Measurements from ENCODE around the gene SARS2. TPM values are rescaled to one million over a fixed set of nuclear protein-coding genes. Genes with fewer than 3 reads are reported as not detected.

Gene SARS2
- total RNA-seq, 2 donors from 2014 or later = 53.2 to 60.2 TPM

DNA sequence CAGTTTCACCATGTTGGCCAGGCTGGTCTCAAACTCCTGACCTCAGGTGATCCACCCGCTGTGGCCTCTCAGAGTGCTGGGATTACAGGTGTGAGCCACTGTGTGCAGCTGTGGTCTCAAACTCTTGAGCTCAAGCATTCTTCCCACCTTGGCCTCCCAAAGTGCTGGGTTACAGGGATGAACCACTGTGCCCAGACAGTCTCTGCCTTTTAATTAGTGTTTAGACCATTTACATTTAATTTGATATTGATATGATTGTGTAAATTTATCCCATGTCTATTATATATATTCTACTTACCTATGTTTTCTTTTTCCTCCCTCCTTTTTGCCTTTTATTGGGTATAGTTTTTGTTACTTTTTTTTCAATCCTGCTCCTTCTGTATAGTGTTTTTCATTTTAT is 28.9 kb downstream of the SARS2 start:
- Mint-ChIP-seq H3K36me3 (ENCODE audit: low read depth) (peaks cover 25% of the 10 kb centered on the region), H3K27me3 (ENCODE audit: insufficient read depth) (peaks cover 18% of the 10 kb centered on the region), H3K4me1 (peaks cover 18% of the 10 kb centered on the region), H3K9me3 (peaks cover 9% of the 10 kb centered on the region), H3K4me3 (no peak overlapping the region), H3K27ac (no peak overlapping the region)
- Histone ChIP-seq H3K36me3 (ENCODE audit: control insufficient read depth, insufficient read depth, low read length) (peaks cover 1% of the 10 kb centered on the region), H3K4me1 (ENCODE audit: control insufficient read depth, insufficient read depth, low read length) (no peaks in the 10 kb centered on the region), H3K27ac (ENCODE audit: low read depth, low read length) (no peak overlapping the region), H3K9me3 (ENCODE audit: control insufficient read depth, low read length) (peaks cover 7% of the 10 kb centered on the region), H3K27me3 (ENCODE audit: control insufficient read depth, insufficient read depth, low read length, poor library complexity, severe bottlenecking) (no peaks in the 10 kb centered on the region), H3K9ac (ENCODE audit: extremely low read depth, low read length, poor library complexity, severe bottlenecking) (no peak overlapping the region), H3K4me3 (ENCODE audit: low read length) (peak overlapping the region; percentile 85)
- no peak for DNase-seq
- WGBS, 2 experiments (ENCODE audit: insufficient coverage in 1 of 2, insufficient read length in 1 of 2) = 89% methylated on average over 1 of the region's 1 CpG; no CpG with 5 or more reads in 1 of the 2 experiments
- TF ChIP-seq, protein P1, sequence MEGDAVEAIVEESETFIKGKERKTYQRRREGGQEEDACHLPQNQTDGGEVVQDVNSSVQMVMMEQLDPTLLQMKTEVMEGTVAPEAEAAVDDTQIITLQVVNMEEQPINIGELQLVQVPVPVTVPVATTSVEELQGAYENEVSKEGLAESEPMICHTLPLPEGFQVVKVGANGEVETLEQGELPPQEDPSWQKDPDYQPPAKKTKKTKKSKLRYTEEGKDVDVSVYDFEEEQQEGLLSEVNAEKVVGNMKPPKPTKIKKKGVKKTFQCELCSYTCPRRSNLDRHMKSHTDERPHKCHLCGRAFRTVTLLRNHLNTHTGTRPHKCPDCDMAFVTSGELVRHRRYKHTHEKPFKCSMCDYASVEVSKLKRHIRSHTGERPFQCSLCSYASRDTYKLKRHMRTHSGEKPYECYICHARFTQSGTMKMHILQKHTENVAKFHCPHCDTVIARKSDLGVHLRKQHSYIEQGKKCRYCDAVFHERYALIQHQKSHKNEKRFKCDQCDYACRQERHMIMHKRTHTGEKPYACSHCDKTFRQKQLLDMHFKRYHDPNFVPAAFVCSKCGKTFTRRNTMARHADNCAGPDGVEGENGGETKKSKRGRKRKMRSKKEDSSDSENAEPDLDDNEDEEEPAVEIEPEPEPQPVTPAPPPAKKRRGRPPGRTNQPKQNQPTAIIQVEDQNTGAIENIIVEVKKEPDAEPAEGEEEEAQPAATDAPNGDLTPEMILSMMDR (conservative IDR thresholded peaks at IDR 0.05) = no peak

DNA sequence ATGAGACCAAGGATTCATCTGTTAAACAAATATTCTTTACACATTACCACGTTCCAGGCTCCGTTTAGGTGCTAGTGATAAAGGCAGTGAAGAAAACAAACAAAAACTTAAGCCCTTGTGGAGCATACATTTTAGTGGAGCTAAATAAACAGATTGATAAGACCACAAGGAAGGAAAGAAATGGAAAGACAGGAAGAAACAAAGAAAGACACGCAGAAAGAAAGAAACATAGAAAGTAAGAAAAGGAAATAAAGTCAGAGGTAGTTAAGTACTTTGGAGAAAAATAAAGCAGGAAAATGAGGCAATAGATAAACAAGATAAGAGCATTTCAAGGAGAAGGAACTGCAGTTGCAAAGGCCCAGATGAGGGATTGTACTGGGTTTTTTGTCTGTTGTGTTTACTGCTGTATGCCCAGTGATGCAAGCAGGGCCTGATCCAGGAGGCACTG is 29.8 kb downstream of the SARS2 start:
- 52 to 86% methylated on average over 1 to 3 of the region's 3 CpGs for WGBS, 2 experiments (ENCODE audit: insufficient coverage in 1 of 2, insufficient read length in 1 of 2)
- Histone ChIP-seq H3K36me3 (ENCODE audit: control insufficient read depth, insufficient read depth, low read length) (no peaks in the 10 kb centered on the region), H3K4me3 (ENCODE audit: low read length) (peak overlapping the region; percentile 85), H3K9ac (ENCODE audit: extremely low read depth, low read length, poor library complexity, severe bottlenecking) (peak overlapping the region; percentile 87), H3K27ac (ENCODE audit: low read depth, low read length) (no peak overlapping the region), H3K4me1 (ENCODE audit: control insufficient read depth, insufficient read depth, low read length) (no peaks in the 10 kb centered on the region), H3K9me3 (ENCODE audit: control insufficient read depth, low read length) (peaks cover 7% of the 10 kb centered on the region), H3K27me3 (ENCODE audit: control insufficient read depth, insufficient read depth, low read length, poor library complexity, severe bottlenecking) (no peaks in the 10 kb centered on the region)
- Mint-ChIP-seq H3K4me3 (peak overlapping the region; percentile 67), H3K27ac (peak overlapping the region; percentile 96), H3K4me1 (peaks cover 18% of the 10 kb centered on the region), H3K9me3 (peaks cover 9% of the 10 kb centered on the region), H3K36me3 (ENCODE audit: low read depth) (peaks cover 20% of the 10 kb centered on the region), H3K27me3 (ENCODE audit: insufficient read depth) (peaks cover 18% of the 10 kb centered on the region)
- TF ChIP-seq, protein P1 (conservative IDR thresholded peaks at IDR 0.05) = no peak
- DNase-seq = no peak

DNA sequence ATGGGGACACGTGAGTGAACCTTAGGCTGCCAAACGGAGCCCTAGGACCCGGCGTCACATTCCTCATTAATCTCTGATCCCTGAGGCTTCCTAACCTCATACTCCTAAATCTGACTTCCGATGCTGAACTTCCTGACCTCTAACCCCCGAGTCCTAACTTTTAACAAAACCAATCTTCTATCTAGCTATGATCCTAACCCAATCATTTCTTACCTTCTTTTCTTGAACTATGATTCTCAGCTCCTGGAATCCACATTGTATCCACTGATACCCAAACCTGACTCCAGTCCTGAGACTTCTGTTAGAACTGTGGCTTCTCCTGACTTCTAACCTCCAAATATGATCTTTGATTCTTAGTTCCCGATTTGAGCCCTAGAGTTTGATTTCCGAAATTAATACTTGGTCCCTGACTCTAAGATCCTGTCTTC is 30.3 kb downstream of the SARS2 start:
- DNase-seq = no peak
- Histone ChIP-seq H3K9ac (ENCODE audit: extremely low read depth, low read length, poor library complexity, severe bottlenecking) (peak overlapping the region; percentile 87), H3K4me1 (ENCODE audit: control insufficient read depth, insufficient read depth, low read length) (no peaks in the 10 kb centered on the region), H3K9me3 (ENCODE audit: control insufficient read depth, low read length) (peaks cover 7% of the 10 kb centered on the region), H3K4me3 (ENCODE audit: low read length) (peak overlapping the region; percentile 85), H3K27ac (ENCODE audit: low read depth, low read length) (peak overlapping the region; percentile 86), H3K36me3 (ENCODE audit: control insufficient read depth, insufficient read depth, low read length) (no peaks in the 10 kb centered on the region), H3K27me3 (ENCODE audit: control insufficient read depth, insufficient read depth, low read length, poor library complexity, severe bottlenecking) (no peaks in the 10 kb centered on the region)
- Mint-ChIP-seq H3K9me3 (peaks cover 9% of the 10 kb centered on the region), H3K4me1 (peaks cover 18% of the 10 kb centered on the region), H3K27ac (peak overlapping the region; percentile 96), H3K4me3 (peak overlapping the region; percentile 67), H3K36me3 (ENCODE audit: low read depth) (peaks cover 17% of the 10 kb centered on the region), H3K27me3 (ENCODE audit: insufficient read depth) (peaks cover 18% of the 10 kb centered on the region)
- TF ChIP-seq, protein P1 (conservative IDR thresholded peaks at IDR 0.05) = no peak
- 0 to 5% methylated on average over 5 to 8 of the region's 8 CpGs for WGBS, 2 experiments (ENCODE audit: insufficient coverage in 1 of 2, insufficient read length in 1 of 2)
